MM.1S (cell line): Measurements from ENCODE around the gene TRAIP.

Experiments
- DNase-seq: peaks from one replicate; pipeline ENCODE4 v3.0.0-alpha.2; 2015
- H2AFZ ChIP-seq: fragments of 300-600 bp; sonication (generic); 2 replicates; pipeline ENCODE4 v1.6.0; 2016; ENCODE audit warnings: antibody characterized with exemption, low read length
- H3F3A ChIP-seq: fragments of 300-600 bp; sonication (generic); 2 replicates; pipeline ENCODE4 v1.6.1; 2016; ENCODE audit warnings: mild to moderate bottlenecking, antibody characterized with exemption, low read length, moderate library complexity, mixed read lengths; ENCODE audit not compliant: insufficient read depth
- H3K27ac ChIP-seq: fragments of 300-600 bp; sonication (generic); 2 replicates; pipeline ENCODE4 v1.5.1; 2016; ENCODE audit warnings: mild to moderate bottlenecking, low read length
- H3K27me3 ChIP-seq: fragments of 300-600 bp; sonication (generic); replicated peaks from 2 replicates; pipeline ENCODE4 v1.6.0; 2016; ENCODE audit warnings: low read length; ENCODE audit not compliant: insufficient read depth
- H3K36me3 ChIP-seq: fragments of 300-600 bp; sonication (generic); replicated peaks from 2 replicates; pipeline ENCODE4 v1.6.1; 2016; ENCODE audit warnings: mild to moderate bottlenecking, low read length, mixed read lengths; ENCODE audit not compliant: insufficient read depth
- H3K4me1 ChIP-seq: fragments of 300-600 bp; sonication (generic); 2 replicates; pipeline ENCODE4 v1.6.1; 2016; ENCODE audit warnings: low read length, mixed read lengths
- H3K4me2 ChIP-seq: fragments of 300-600 bp; sonication (generic); 2 replicates; pipeline ENCODE4 v1.6.0; 2016; ENCODE audit warnings: low read depth, low read length
- H3K4me3 ChIP-seq: fragments of 300-600 bp; sonication (generic); 2 replicates; pipeline ENCODE4 v1.5.1; 2016; ENCODE audit warnings: low read length, mixed read lengths
- H3K79me2 ChIP-seq: fragments of 300-600 bp; sonication (generic); 2 replicates; pipeline ENCODE4 v1.6.1; 2016; ENCODE audit warnings: mixed run types, low read length, mixed read lengths
- H3K9ac ChIP-seq: fragments of 300-600 bp; sonication (generic); 2 replicates; pipeline ENCODE4 v1.6.1; 2016; ENCODE audit warnings: low read length, mixed read lengths
- H3K9me2 ChIP-seq: fragments of 300-600 bp; sonication (generic); replicated peaks from 2 replicates; pipeline ENCODE4 v1.6.1; 2016; ENCODE audit warnings: mild to moderate bottlenecking, low read length, mixed read lengths; ENCODE audit not compliant: insufficient read depth
- H3K9me3 ChIP-seq: fragments of 300-600 bp; sonication (generic); replicated peaks from 2 replicates; pipeline ENCODE4 v1.6.1; 2016; ENCODE audit warnings: mild to moderate bottlenecking, low read length, mixed read lengths; ENCODE audit not compliant: insufficient read depth
- H4K20me1 ChIP-seq: fragments of 300-600 bp; sonication (generic); 2 replicates; pipeline ENCODE4 v1.6.1; 2016; ENCODE audit warnings: mild to moderate bottlenecking, low read length, moderate library complexity, mixed read lengths; ENCODE audit not compliant: insufficient read depth
- EZH2 ChIP-seq: fragments of 300-600 bp; sonication (generic); optimal IDR thresholded peaks from 2 replicates; pipeline ENCODE3; 2017; ENCODE audit warnings: low read depth, mild to moderate bottlenecking, antibody characterized with exemption, low read length, mixed read lengths
- EZH2phosphoT487 ChIP-seq: fragments of 300-600 bp; sonication (generic); IDR thresholded peaks from 2 replicates; pipeline ENCODE4 v1.6.1; 2018; ENCODE audit warnings: antibody characterized with exemption, low read length
- TF ChIP-seq, protein P1 (sequence below): fragments of 300-600 bp; sonication (generic); IDR thresholded peaks from 2 replicates; pipeline ENCODE4 v1.5.1; 2016; ENCODE audit warnings: antibody characterized with exemption, low read length, mixed read lengths

TRAIP gene

DNA sequence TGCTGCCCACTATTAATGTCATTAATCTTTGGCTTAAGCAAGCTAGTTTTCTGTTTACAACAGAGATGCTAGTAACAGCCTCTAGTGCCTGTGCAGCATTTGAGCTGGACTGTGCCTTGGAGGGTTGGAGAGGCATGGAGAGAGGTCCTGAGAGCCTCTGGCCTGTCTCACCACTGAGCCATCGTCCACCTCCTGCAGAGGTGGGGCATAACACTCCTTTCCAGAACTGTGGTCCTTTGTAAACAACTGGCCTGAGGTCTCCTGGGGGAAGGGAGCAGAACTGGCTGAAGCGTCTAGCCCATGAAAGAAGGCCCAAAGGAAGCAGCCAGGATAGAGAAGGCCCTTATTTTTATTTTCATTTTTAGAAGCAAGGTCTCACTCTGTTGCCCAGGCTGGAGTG is 23.4 kb upstream of the TRAIP start:
- H3K27me3 ChIP-seq, result 0 out of 2 replicates have a peak, but pooled peaks cover 3% of the 10 kb centered on the region
- H3K4me2 ChIP-seq, result no peak overlapping the region
- no peaks in the 10 kb centered on the region for H3K79me2 ChIP-seq
- H4K20me1 ChIP-seq, result no peaks in the 10 kb centered on the region
- no peak for DNase-seq
- H3K9me3 ChIP-seq, result no peaks in the 10 kb centered on the region
- no peaks in the 10 kb centered on the region for H3K9me2 ChIP-seq
- TF ChIP-seq, protein P1, sequence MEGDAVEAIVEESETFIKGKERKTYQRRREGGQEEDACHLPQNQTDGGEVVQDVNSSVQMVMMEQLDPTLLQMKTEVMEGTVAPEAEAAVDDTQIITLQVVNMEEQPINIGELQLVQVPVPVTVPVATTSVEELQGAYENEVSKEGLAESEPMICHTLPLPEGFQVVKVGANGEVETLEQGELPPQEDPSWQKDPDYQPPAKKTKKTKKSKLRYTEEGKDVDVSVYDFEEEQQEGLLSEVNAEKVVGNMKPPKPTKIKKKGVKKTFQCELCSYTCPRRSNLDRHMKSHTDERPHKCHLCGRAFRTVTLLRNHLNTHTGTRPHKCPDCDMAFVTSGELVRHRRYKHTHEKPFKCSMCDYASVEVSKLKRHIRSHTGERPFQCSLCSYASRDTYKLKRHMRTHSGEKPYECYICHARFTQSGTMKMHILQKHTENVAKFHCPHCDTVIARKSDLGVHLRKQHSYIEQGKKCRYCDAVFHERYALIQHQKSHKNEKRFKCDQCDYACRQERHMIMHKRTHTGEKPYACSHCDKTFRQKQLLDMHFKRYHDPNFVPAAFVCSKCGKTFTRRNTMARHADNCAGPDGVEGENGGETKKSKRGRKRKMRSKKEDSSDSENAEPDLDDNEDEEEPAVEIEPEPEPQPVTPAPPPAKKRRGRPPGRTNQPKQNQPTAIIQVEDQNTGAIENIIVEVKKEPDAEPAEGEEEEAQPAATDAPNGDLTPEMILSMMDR, result no peak
- TF ChIP-seq EZH2, result no peak
- no peak for TF ChIP-seq EZH2phosphoT487
- H2AFZ ChIP-seq, result no peak overlapping the region
- no peak overlapping the region for H3K9ac ChIP-seq
- no peaks in the 10 kb centered on the region for H3K4me1 ChIP-seq
- no peak overlapping the region for H3K27ac ChIP-seq
- no peaks in the 10 kb centered on the region for H3K36me3 ChIP-seq
- H3F3A ChIP-seq, result no peaks in the 10 kb centered on the region
- no peak overlapping the region for H3K4me3 ChIP-seq

DNA sequence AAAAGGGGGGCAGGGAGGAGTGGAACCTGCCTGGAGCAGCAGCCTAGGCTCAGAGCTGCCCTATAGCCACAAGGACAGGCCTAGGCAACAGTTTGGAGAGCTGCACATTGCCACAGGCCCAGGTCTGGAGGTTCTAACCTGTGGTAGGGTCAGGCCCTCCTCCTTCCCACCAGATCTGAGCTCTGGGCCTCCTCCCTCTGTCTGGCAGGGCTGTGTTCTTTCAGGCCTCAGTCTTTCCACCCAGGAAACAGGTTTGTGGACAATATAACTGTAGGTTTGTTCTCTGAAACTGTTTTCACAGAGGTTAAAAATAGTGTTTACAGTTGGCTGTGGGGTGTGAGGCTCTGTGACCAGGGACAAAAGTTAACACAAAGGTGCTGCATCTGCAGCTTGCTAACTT is 22.3 kb upstream of the TRAIP start:
- Histone ChIP-seq H2AFZ (no peak overlapping the region), H3K79me2 (no peaks in the 10 kb centered on the region), H4K20me1 (no peaks in the 10 kb centered on the region), H3K27ac (no peak overlapping the region), H3K4me1 (no peaks in the 10 kb centered on the region), H3K27me3 (0 out of 2 replicates have a peak, but pooled peaks cover 3% of the 10 kb centered on the region), H3K9me3 (no peaks in the 10 kb centered on the region), H3K9me2 (no peaks in the 10 kb centered on the region), H3K4me3 (no peak overlapping the region), H3K36me3 (no peaks in the 10 kb centered on the region), H3K4me2 (no peak overlapping the region), H3F3A (no peaks in the 10 kb centered on the region), H3K9ac (no peak overlapping the region)
- DNase-seq, result no peak
- TF ChIP-seq EZH2phosphoT487 (no peak), EZH2 (no peak)
- TF ChIP-seq, protein P1, result no peak

DNA sequence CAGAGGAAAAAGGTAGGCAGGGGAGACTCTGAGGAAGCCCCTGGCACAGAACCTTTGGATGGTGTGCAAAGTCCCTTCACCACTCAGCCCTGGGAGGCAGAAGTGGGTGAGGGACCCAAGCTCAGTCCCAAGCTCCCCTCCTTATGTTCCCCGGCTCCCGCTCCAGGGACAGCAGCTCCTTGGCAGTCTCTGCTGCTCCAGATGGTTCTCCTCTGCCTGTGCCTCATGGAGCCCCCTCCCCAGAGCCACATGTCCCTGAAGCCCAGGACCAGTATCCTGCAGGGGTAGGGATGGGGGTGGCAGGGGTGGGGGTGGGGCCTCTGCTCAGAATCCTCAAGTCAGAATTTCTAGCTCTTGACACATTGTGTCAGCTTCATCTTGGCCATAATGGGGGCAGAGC is 21.4 kb upstream of the TRAIP start:
- no peaks in the 10 kb centered on the region for H3K4me1 ChIP-seq
- H3K9ac ChIP-seq, result no peak overlapping the region
- no peaks in the 10 kb centered on the region for H3K79me2 ChIP-seq
- H2AFZ ChIP-seq, result no peak overlapping the region
- no peaks in the 10 kb centered on the region for H3K9me2 ChIP-seq
- H3K4me2 ChIP-seq, result no peak overlapping the region
- H3K36me3 ChIP-seq, result no peaks in the 10 kb centered on the region
- no peak for DNase-seq
- no peak for TF ChIP-seq EZH2phosphoT487
- TF ChIP-seq EZH2, result no peak
- TF ChIP-seq, protein P1, result no peak
- H3K27me3 ChIP-seq, result 0 out of 2 replicates have a peak, but pooled peaks cover 3% of the 10 kb centered on the region
- no peak overlapping the region for H3K27ac ChIP-seq
- no peaks in the 10 kb centered on the region for H3K9me3 ChIP-seq
- H3F3A ChIP-seq, result no peaks in the 10 kb centered on the region
- H3K4me3 ChIP-seq, result no peak overlapping the region
- H4K20me1 ChIP-seq, result no peaks in the 10 kb centered on the region

DNA sequence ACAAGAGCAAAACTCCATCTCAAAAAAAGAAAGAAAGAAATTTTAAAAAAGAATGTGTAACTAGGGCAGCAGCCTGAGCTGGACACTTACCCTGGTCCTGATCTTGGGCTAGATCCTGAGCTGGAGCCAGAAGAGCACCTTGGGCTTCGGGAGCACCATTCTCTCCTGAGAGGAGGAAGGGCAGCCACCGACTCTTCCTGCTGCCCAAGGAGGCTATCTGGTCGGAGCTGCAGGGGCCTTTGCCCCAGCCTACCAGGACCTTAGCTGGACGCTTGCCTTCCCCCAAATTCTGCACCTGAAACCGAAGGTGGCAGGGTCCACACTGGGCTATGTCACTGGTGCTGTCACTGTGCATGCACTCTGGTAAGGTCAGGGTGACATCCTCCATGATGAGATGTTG is 20.2 kb upstream of the TRAIP start:
- Histone ChIP-seq H3K79me2 (no peaks in the 10 kb centered on the region), H3K9me2 (no peaks in the 10 kb centered on the region)

More for the DNA sequence above, 20.2 kb upstream of the TRAIP start:
- Histone ChIP-seq H3K36me3 (no peaks in the 10 kb centered on the region), H4K20me1 (no peaks in the 10 kb centered on the region), H3K4me1 (no peaks in the 10 kb centered on the region), H3K27me3 (no peaks in the 10 kb centered on the region), H3K9ac (no peak overlapping the region), H3K27ac (no peak overlapping the region), H3F3A (no peaks in the 10 kb centered on the region), H3K4me3 (no peak overlapping the region), H2AFZ (no peak overlapping the region), H3K9me3 (no peaks in the 10 kb centered on the region), H3K4me2 (no peak overlapping the region)
- TF ChIP-seq EZH2phosphoT487 (no peak), EZH2 (no peak)
- TF ChIP-seq, protein P1, result no peak
- DNase-seq, result no peak
